Endothelial cell of umbilical vein (primary cell): ENCODE measurements around the gene GIPR.
"Not testable (repeated sequence)": the region's sequence is repeated elsewhere in the genome, so short reads cannot be mapped to it uniquely, and the experiment has no call there.

Experiments used
- CTCF ChIP-seq, 2 donors: IDR thresholded peaks; 1 replicate in 1 of 2; 2 replicates in 1 of 2; pipeline ENCODE4 v1.5.1; 2011; ENCODE audit warnings: low read length in 2 of 2, mild to moderate bottlenecking in 2 of 2, moderate library complexity in 2 of 2, control low read depth in 1 of 2, inconsistent platforms in 1 of 2, low read depth in 1 of 2; ENCODE audit not compliant: insufficient read depth in 1 of 2; ENCODE audit errors: extremely low read depth in 1 of 2
- EZH2 ChIP-seq: IDR thresholded peaks from 2 replicates; pipeline ENCODE4 v1.6.1; 2012; ENCODE audit warnings: borderline replicate concordance, low read depth, mild to moderate bottlenecking, moderate library complexity, low read length, inconsistent platforms; ENCODE audit not compliant: severe bottlenecking
- FOS ChIP-seq: IDR thresholded peaks from 2 replicates; pipeline ENCODE4 v1.6.1; 2011; ENCODE audit warnings: mild to moderate bottlenecking, low read length, moderate library complexity, borderline replicate concordance; ENCODE audit not compliant: insufficient read depth
- GATA2 ChIP-seq: IDR thresholded peaks from 2 replicates; pipeline ENCODE4 v1.7.0; 2011; ENCODE audit warnings: low read depth, mild to moderate bottlenecking, moderate library complexity, mixed read lengths, low read length; ENCODE audit not compliant: insufficient read length, insufficient read depth
- JUN ChIP-seq: IDR thresholded peaks from 2 replicates; pipeline ENCODE4 v1.6.1; 2011; ENCODE audit warnings: borderline replicate concordance, low read depth; ENCODE audit not compliant: insufficient read length, insufficient read depth
- MAX ChIP-seq: IDR thresholded peaks from 2 replicates; pipeline ENCODE4 v1.6.1; 2011; ENCODE audit not compliant: insufficient read depth, insufficient read length
- MYC ChIP-seq: IDR thresholded peaks from one replicate; pipeline ENCODE4 v1.6.1; 2011; ENCODE audit warnings: mild to moderate bottlenecking, low read depth, low read length
- POLR2A ChIP-seq: IDR thresholded peaks from 2 replicates; pipeline ENCODE4 v1.6.1; 2012; ENCODE audit warnings: low read depth, mild to moderate bottlenecking, control low read depth, low read length
- POLR2AphosphoS5 ChIP-seq: IDR thresholded peaks from 2 replicates; pipeline ENCODE4 v1.6.1; 2012; ENCODE audit warnings: low read depth, mild to moderate bottlenecking, control low read depth, low read length, moderate library complexity; ENCODE audit not compliant: insufficient read depth

DNA sequence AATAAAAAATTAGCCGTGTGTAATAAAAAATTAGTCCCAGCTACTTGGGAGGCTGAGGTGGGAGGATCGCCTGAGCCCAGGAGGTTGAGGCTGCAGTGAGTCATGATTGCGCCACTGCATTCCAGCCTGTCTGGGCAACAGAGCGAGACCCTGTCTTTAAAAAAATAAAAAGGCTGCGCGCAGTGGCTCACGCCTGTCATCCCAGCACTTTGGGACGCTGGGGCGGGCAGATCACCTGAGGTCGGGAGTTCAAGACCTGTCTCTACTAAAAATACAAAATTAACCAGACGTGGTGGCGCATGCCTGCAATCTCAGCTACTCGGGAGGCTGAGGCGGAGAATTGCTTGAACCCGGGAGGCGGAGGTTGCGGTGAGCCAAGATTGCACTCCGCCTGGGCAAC lies 60.7 kb downstream of the GIPR start:
- not testable (repeated sequence) for TF ChIP-seq POLR2AphosphoS5; POLR2A; GATA2; CTCF (IDR thresholded peaks at IDR 0.05; ENCODE audit: extremely low read depth in 1 of 2, insufficient read depth in 1 of 2, low read depth in 1 of 2, low read length in 2 of 2); EZH2; MAX; MYC; JUN; FOS
